ENCODE measurements around the gene STAG3.
"Not testable (repeated sequence)": the region's sequence is repeated elsewhere in the genome, so short reads cannot be mapped to it uniquely, and the experiment has no call there.

Gene STAG3

DNA sequence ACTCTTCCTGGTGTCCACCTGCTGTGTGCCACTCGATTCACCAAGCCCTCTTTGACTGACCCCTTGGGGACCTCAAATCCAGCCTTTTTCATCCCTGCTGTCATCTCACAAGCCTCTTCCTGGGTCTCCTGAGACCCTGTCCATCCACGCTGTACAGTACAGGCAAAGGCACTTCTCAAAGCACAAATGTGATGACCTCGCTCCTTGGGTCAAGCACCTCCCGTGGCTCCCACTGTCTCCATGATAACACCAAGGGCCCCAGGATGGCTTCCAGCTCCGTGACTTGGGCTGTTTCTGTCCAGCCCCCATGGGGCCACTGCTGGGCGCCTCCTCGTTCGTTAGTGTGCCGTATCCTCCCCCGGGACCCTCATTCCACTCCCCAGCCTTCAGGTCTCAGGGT is 70.8 kb downstream of the STAG3 start:
- no peak for DNase-seq

- DNase-seq: no peak
Observed at GRCh38 chr7:100257017-100257416, 79.3 kb downstream of the STAG3 start.

- not testable (repeated sequence) for DNase-seq
Observed at GRCh38 chr7:100259984-100260383, 82.3 kb downstream of the STAG3 start.

DNA sequence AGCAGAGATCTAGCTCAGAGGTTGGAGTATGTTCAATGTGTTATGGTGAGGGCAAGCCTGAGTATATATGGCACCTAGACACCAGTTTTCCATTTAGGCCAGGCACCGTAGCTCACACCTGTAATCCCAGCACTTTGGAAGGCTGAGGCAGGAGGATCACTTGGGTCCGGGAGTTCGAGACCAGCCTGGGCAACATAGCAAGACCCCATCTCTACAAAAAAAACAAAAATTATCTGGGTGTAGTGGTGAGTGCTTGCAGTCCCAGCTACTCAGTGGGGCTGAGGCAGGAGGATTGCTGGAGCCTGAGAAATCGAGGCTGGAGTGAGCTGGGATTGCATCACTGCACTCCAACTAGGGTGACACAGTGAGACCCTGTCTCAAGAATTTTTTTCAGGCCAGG is 85.2 kb downstream of the STAG3 start:
- DNase-seq: not testable (repeated sequence)

Data from 8988T (cell line).